SH-SY5Y (cell line): ENCODE data around the gene RMP24.

Experiments used
- GATA2 ChIP-seq: IDR thresholded peaks from 2 replicates; pipeline ENCODE4 v1.6.1; 2011; ENCODE audit warnings: mild to moderate bottlenecking, low read depth, low read length
- GATA3 ChIP-seq: IDR thresholded peaks from 2 replicates; pipeline ENCODE4 v1.6.1; 2011; ENCODE audit warnings: low read depth, mild to moderate bottlenecking, low read length, moderate library complexity

- TF ChIP-seq GATA2 = no peak
- no peak for TF ChIP-seq GATA3
Measured at GRCh38 chr18:35938158-35938557, 34.3 kb upstream of the RMP24 start.
